Pancreas (tissue), 10 donors: Measurements from ENCODE around the gene GLI3. TPM values are rescaled to one million over a fixed set of nuclear protein-coding genes. Genes with fewer than 3 reads are reported as not detected.

Experiments
- ATAC-seq, 4 donors: fragments of 200-7000 bp; cut with Tn5 transposase; one replicate each; pipeline versions ENCODE4 v1.8.0 to v1.9.1; 2020; ENCODE audit warnings: mild to moderate bottlenecking in 4 of 4, moderate library complexity in 4 of 4
- DNase-seq, 6 donors: peaks; one replicate each; pipeline ENCODE4 v3.0.0-alpha.2; 2020
- FAIRE-seq: peaks from 2 replicates; lab custom pipeline; 2012; peaks lifted over from hg19 to GRCh38; lab: Jason Lieb, UNC
- H3K27ac ChIP-seq, 4 donors: fragments of 200-600 bp; sonication (generic); 1 replicate in 3 of 4; 2 replicates in 1 of 4; pipeline versions ENCODE4 v1.5.0 to v1.8.0; 2020
- H3K27me3 ChIP-seq, 4 donors: fragments of 200-600 bp; one replicate each; pipeline ENCODE4 v1.8.0; 2021
- H3K36me3 ChIP-seq, 3 donors: fragments of 200-600 bp; sonication (generic) in 1 of 3; one replicate each; pipeline versions ENCODE4 v1.5.0 to v1.8.0; 2020 to 2021
- H3K4me1 ChIP-seq, 3 donors: fragments of 200-600 bp; one replicate each; pipeline ENCODE4 v1.8.0; 2021
- H3K4me3 ChIP-seq, 4 donors: fragments of 200-600 bp; sonication (generic) in 2 of 4; one replicate each; pipeline versions ENCODE4 v1.5.0 to v1.8.0; 2020 to 2021
- H3K9me3 ChIP-seq, 4 donors: fragments of 200-600 bp; one replicate each; pipeline ENCODE4 v1.8.0; 2021
- WGBS, 2 donors: extraction: QIAGEN DNeasy Blood & Tissue Kit; methylation state at CpG; one replicate each; pipeline ENCODE4 v1.1.7; 2013; 5-methylcytosine and 5-hydroxymethylcytosine counted together
- intact Hi-C, 3 donors: fragments of 100-400 bp; cut with DNase I; formaldehyde crosslinking; loops; one replicate each; pipeline versions ENCODE4 v1.11.1 to v1.14.2; 2022
- polyA plus RNA-seq, 2 donors: library from polyadenylated mRNA; stranded (reverse); fragments of 200-250 nt; gene quantifications; one replicate each; pipeline ENCODE4 v1.2.3, GENCODE V29; 2013
- total RNA-seq, 6 donors: library from RNA; stranded (reverse); fragmentation: NEBNext Ultra II Directional in 4 of 6; extraction: Animal tissue kit (Norgen Biotek cat#: 25700) in 4 of 6; gene quantifications; one replicate each; pipeline versions ENCODE4 v1.2.1 to v1.2.4, GENCODE V29; 2021 to 2023
- TF ChIP-seq, protein P1 (sequence below), 4 donors: fragments of 200-600 bp; sonication (generic) in 3 of 4; IDR thresholded peaks; one replicate each; pipeline versions ENCODE4 v1.5.0 to v1.8.0; 2021; ENCODE audit warnings: antibody characterized with exemption in 4 of 4
- donor health status: healthy with polysubstance abuse.
- donor health status: DM: no; HTN: no; CAD: no; lungs with moderate emphysema.
- donor health status: DM: no; HTN: no; CAD: no.
- donor health status: control.
- donor health status: control.
- donor health status: Bipolar disorder and iron deficiency.
- donor health status: DM: yes; HTN: yes; CAD: no.
- donor health status: DM: no; HTN: no; CAD: no.
- donor health status: DM: no; HTN: no; CAD: no.
- donor health status: DM: yes; HTN: yes; CAD: no.

GLI3 gene
- total and polyA plus RNA-seq, 8 donors = 0.38 to 6.2 (median 1.4) TPM

DNA sequence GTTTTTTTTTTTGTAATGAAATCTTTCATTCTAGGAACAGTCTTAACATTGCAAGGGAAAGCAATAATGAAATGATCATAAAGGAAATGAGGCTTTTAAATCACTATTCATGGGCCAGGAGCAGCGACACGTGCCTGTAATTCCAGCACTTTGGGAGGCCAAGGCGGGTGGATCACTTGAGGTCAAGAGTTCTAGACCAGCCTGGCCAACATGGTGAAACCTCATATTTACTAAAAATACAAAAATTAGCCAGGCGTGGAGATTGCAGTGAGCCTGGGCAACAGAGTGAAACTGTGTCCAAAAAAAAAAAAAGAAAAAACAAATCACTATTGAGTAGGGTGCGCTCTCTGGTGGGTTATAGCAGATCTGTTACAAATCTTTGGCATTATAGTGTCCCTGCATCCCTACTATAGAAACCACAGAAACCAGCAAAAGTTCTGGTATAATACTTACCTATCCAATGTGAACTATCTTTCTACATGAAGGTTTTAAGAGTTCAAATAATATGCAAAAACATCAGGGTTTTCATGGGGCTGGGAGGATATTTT lies 72.1 kb downstream of the GLI3 start:
- TF ChIP-seq, protein P1, sequence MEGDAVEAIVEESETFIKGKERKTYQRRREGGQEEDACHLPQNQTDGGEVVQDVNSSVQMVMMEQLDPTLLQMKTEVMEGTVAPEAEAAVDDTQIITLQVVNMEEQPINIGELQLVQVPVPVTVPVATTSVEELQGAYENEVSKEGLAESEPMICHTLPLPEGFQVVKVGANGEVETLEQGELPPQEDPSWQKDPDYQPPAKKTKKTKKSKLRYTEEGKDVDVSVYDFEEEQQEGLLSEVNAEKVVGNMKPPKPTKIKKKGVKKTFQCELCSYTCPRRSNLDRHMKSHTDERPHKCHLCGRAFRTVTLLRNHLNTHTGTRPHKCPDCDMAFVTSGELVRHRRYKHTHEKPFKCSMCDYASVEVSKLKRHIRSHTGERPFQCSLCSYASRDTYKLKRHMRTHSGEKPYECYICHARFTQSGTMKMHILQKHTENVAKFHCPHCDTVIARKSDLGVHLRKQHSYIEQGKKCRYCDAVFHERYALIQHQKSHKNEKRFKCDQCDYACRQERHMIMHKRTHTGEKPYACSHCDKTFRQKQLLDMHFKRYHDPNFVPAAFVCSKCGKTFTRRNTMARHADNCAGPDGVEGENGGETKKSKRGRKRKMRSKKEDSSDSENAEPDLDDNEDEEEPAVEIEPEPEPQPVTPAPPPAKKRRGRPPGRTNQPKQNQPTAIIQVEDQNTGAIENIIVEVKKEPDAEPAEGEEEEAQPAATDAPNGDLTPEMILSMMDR (IDR thresholded peaks at IDR 0.05) = no peak
- 80 to 88% methylated on average over 5 of the region's 5 CpGs for WGBS, 2 donors
- Histone ChIP-seq H3K36me3 (no peaks in the 10 kb centered on the region), H3K9me3 (no peaks in the 10 kb centered on the region), H3K27me3 (no peaks in the 10 kb centered on the region), H3K27ac (no peak overlapping the region), H3K4me3 (no peak overlapping the region), H3K4me1 (no peaks in the 10 kb centered on the region)
- DNase-seq (no peak), ATAC-seq (no peak), FAIRE-seq (no peak)
- intact Hi-C loops = no loop called here

DNA sequence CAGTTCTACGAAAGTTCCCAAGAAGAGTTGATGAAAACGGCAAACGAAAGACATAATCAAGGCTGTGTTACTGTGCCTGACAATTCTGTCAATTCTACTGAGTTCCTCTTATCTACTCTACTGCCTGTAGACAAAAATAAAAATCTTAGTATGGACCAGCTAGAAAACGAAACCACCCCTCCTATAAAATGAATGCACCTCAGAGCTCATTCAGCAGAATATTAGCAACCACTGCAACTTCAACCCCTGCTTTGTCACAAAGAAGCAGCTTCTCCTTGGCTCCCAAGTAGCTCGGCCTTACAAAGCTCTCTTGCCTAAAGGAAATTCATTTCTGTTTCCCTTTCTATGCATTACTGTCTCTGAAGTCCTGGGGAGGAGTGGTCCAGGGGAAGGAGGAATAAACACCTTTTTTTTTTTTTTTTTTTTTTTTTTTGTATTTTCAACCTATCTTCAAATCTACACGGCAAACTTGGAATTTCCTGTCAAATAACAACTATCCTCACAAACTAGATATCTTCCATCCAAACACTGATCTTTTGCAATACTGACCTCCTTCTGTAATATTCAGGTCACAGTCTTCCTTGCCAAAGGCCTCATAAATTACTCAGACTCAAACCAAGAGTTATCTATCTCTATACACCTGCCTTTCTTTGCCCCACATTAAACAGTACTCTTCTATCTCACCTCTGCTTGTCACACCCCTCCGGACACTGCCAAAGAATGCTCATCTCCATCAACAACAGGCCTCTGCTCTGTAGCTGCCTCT lies 74.3 kb downstream of the GLI3 start:
- DNase-seq = no peak
- WGBS, 2 donors = 67 to 79% methylated on average over 7 of the region's 7 CpGs
- Histone ChIP-seq H3K27me3 (no peaks in the 10 kb centered on the region), H3K4me1 (no peaks in the 10 kb centered on the region), H3K4me3 (no peak overlapping the region), H3K36me3 (no peaks in the 10 kb centered on the region), H3K27ac (no peak overlapping the region), H3K9me3 (no peaks in the 10 kb centered on the region)
- no peak for ATAC-seq
- intact Hi-C loops = no loop called here
- FAIRE-seq = no peak
- TF ChIP-seq, protein P1 (IDR thresholded peaks at IDR 0.05) = no peak

DNA sequence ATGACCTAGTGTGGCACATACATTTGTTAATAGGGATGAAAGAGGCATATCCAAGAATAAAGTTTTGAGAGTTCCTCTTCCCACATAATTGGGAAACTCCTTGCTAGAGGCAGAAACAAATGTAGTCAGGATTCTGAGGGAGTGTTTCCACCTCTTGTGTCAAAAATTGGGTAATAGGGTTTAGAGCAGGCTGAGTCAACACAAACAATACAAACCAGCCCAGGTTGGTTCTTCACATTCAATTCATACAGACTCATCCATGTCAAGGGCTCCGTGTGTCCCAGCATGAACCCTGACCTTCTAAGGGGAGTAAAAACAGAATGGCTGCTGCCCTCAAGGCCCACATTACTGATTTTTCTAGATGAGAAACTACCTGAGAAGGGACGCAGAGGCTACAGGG lies 75.3 kb downstream of the GLI3 start:
- TF ChIP-seq, protein P1 (IDR thresholded peaks at IDR 0.05) = no peak
- FAIRE-seq = no peak
- no peaks in the 10 kb centered on the region for H3K4me1 ChIP-seq
- H3K27me3 ChIP-seq = no peaks in the 10 kb centered on the region
- H3K9me3 ChIP-seq = no peaks in the 10 kb centered on the region
- H3K4me3 ChIP-seq = no peak overlapping the region
- ATAC-seq = no peak
- no peak for DNase-seq
- WGBS, 2 donors = 66 to 75% methylated on average over 2 of the region's 2 CpGs
- intact Hi-C loops = no loop called here
- H3K27ac ChIP-seq = no peak overlapping the region
- no peaks in the 10 kb centered on the region for H3K36me3 ChIP-seq

DNA sequence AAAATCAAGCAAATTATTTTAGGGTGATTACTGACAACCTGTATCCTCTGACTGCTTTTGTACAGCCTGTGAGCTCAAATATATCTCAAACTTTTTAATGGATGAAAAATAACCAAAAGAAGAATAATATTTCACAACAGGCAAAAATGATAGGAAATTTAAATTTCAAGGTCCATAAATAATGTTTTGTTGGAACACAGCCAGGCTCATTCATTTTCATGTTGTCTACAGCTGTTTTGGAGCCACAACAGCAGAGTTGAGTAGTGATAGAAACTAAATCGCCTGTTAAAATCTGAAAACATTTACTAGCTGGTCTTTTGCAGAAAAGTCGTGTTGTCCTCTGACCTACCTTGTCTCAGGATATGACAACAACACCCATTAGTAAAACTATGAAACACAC lies 75.9 kb downstream of the GLI3 start:
- Histone ChIP-seq H3K4me1 (no peaks in the 10 kb centered on the region), H3K27ac (no peak overlapping the region), H3K4me3 (no peak overlapping the region), H3K9me3 (no peaks in the 10 kb centered on the region), H3K36me3 (no peaks in the 10 kb centered on the region), H3K27me3 (no peaks in the 10 kb centered on the region)
- WGBS, 2 donors = 30 to 43% methylated on average over 2 of the region's 2 CpGs
- FAIRE-seq = no peak
- no peak for DNase-seq
- TF ChIP-seq, protein P1 (IDR thresholded peaks at IDR 0.05) = no peak
- ATAC-seq = no peak
- intact Hi-C loops = no loop called here

DNA sequence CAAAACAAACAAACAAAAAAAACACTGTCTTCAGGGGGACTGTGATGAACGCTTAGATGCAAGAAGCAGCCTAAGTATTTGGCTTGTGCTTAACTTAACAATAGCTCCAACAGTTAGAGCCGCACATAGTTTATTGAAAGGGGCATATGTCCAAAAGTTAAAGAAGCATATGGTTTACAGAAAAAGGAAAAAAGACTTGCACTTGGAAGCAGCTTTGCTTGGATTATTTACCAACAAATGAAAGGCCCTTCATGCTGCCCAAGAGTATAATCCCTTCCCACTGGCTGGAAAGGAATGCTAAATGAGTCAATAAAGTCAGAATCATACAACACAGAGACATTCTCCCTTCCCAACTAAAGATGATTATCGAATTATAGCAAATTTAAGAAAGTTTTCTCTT lies 77.9 kb downstream of the GLI3 start:
- no peaks in the 10 kb centered on the region for H3K9me3 ChIP-seq
- intact Hi-C loops = no loop called here
- no peaks in the 10 kb centered on the region for H3K27me3 ChIP-seq
- no peaks in the 10 kb centered on the region for H3K36me3 ChIP-seq
- FAIRE-seq (no peak), ATAC-seq (no peak), DNase-seq (no peak)
- no peaks in the 10 kb centered on the region for H3K4me1 ChIP-seq
- WGBS, 2 donors = 66 to 73% methylated on average over 3 of the region's 3 CpGs
- H3K27ac ChIP-seq = no peak overlapping the region
- TF ChIP-seq, protein P1 (IDR thresholded peaks at IDR 0.05) = no peak
- H3K4me3 ChIP-seq = no peak overlapping the region
